Measurements from ENCODE around the gene PXDN.

Gene PXDN

GRCh38 chr2:1640301-1641135, 103.8 kb downstream of the PXDN start:
- Histone ChIP-seq H2AFZ (ENCODE audit: low read length) (no peak overlapping the region), H4K20me1 (ENCODE audit: insufficient read depth, low read length, poor library complexity, severe bottlenecking) (no peaks in the 10 kb centered on the region), H3F3A (ENCODE audit: low read depth) (no peaks in the 10 kb centered on the region), H3K4me2 (ENCODE audit: low read depth, low read length, poor library complexity, severe bottlenecking) (no peak overlapping the region), H3K9ac (ENCODE audit: low read depth, low read length, poor library complexity, severe bottlenecking) (no peak overlapping the region), H3K9me2 (replicated peaks; ENCODE audit: low read depth, low read length) (no peaks in the 10 kb centered on the region), H3K4me1 (ENCODE audit: insufficient read depth, low read length, poor library complexity, severe bottlenecking) (no peaks in the 10 kb centered on the region), H3K9me3 (ENCODE audit: insufficient read depth, low read depth, low read length) (no peaks in the 10 kb centered on the region), H3K79me2 (ENCODE audit: insufficient read depth, low read length) (no peaks in the 10 kb centered on the region), H3K36me3 (ENCODE audit: insufficient read depth, low read length) (peaks cover 42% of the 10 kb centered on the region; the same call in 1 of the 2 replicates), H3K27me3 (ENCODE audit: insufficient read depth, low read length, poor library complexity, severe bottlenecking) (no peaks in the 10 kb centered on the region), H3K4me3 (ENCODE audit: low read length, poor library complexity, severe bottlenecking) (no peak overlapping the region)
- TF ChIP-seq CTCF (conservative IDR thresholded peaks at IDR 0.05; ENCODE audit: low read length) (no peak), EZH2phosphoT487 (IDR thresholded peaks at IDR 0.05; ENCODE audit: borderline replicate concordance) (no peak)

- no peaks in the 10 kb centered on the region for H4K20me1 ChIP-seq (ENCODE audit: insufficient read depth, low read length, poor library complexity, severe bottlenecking)
- no peaks in the 10 kb centered on the region for H3K79me2 ChIP-seq (ENCODE audit: insufficient read depth, low read length)
- TF ChIP-seq EZH2phosphoT487 (IDR thresholded peaks at IDR 0.05; ENCODE audit: borderline replicate concordance) (no peak), CTCF (conservative IDR thresholded peaks at IDR 0.05; ENCODE audit: low read length) (no peak)
- no peaks in the 10 kb centered on the region for H3F3A ChIP-seq (ENCODE audit: low read depth)
- H3K9ac ChIP-seq (ENCODE audit: low read depth, low read length, poor library complexity, severe bottlenecking) = no peak overlapping the region
- no peak overlapping the region for H2AFZ ChIP-seq (ENCODE audit: low read length)
- no peaks in the 10 kb centered on the region for H3K27me3 ChIP-seq (ENCODE audit: insufficient read depth, low read length, poor library complexity, severe bottlenecking)
- no peaks in the 10 kb centered on the region for H3K9me3 ChIP-seq (ENCODE audit: insufficient read depth, low read depth, low read length)
- no peak overlapping the region for H3K4me3 ChIP-seq (ENCODE audit: low read length, poor library complexity, severe bottlenecking)
- H3K4me1 ChIP-seq (ENCODE audit: insufficient read depth, low read length, poor library complexity, severe bottlenecking) = no peaks in the 10 kb centered on the region
- H3K4me2 ChIP-seq (ENCODE audit: low read depth, low read length, poor library complexity, severe bottlenecking) = no peak overlapping the region
- H3K36me3 ChIP-seq (ENCODE audit: insufficient read depth, low read length) = peaks cover 50% of the 10 kb centered on the region; the same call in 1 of the 2 replicates
- H3K9me2 ChIP-seq (replicated peaks; ENCODE audit: low read depth, low read length) = no peaks in the 10 kb centered on the region
These were observed 105.0 kb downstream of the PXDN start for GRCh38 chr2:1639086-1639858.

- TF ChIP-seq EZH2phosphoT487 (IDR thresholded peaks at IDR 0.05; ENCODE audit: borderline replicate concordance) (no peak), CTCF (conservative IDR thresholded peaks at IDR 0.05; ENCODE audit: low read length) (no peak)
- no peaks in the 10 kb centered on the region for H3K79me2 ChIP-seq (ENCODE audit: insufficient read depth, low read length)
- no peaks in the 10 kb centered on the region for H3K4me1 ChIP-seq (ENCODE audit: insufficient read depth, low read length, poor library complexity, severe bottlenecking)
- H3K4me2 ChIP-seq (ENCODE audit: low read depth, low read length, poor library complexity, severe bottlenecking) = no peak overlapping the region
- peaks cover 53% of the 10 kb centered on the region; the same call in 1 of the 2 replicates for H3K36me3 ChIP-seq (ENCODE audit: insufficient read depth, low read length)
- H3K9ac ChIP-seq (ENCODE audit: low read depth, low read length, poor library complexity, severe bottlenecking) = no peak overlapping the region
- H3K27me3 ChIP-seq (ENCODE audit: insufficient read depth, low read length, poor library complexity, severe bottlenecking) = no peaks in the 10 kb centered on the region
- H2AFZ ChIP-seq (ENCODE audit: low read length) = no peak overlapping the region
- H3K9me3 ChIP-seq (ENCODE audit: insufficient read depth, low read depth, low read length) = no peaks in the 10 kb centered on the region
- no peaks in the 10 kb centered on the region for H3K9me2 ChIP-seq (replicated peaks; ENCODE audit: low read depth, low read length)
- H3K4me3 ChIP-seq (ENCODE audit: low read length, poor library complexity, severe bottlenecking) = no peak overlapping the region
- no peaks in the 10 kb centered on the region for H4K20me1 ChIP-seq (ENCODE audit: insufficient read depth, low read length, poor library complexity, severe bottlenecking)
- no peaks in the 10 kb centered on the region for H3F3A ChIP-seq (ENCODE audit: low read depth)
These were observed 105.9 kb downstream of the PXDN start for GRCh38 chr2:1638281-1638860.

Data from Loucy (cell line).